GM18517 (cell line): Measurements from ENCODE around the gene CHCHD1.
"Not testable (repeated sequence)": the region's sequence is repeated elsewhere in the genome, so short reads cannot be mapped to it uniquely, and the experiment has no call there.

Experiments
- ATAC-seq: cut with Tn5 transposase; IDR thresholded peaks from one replicate; pipeline ENCODE4 v1.9.1; 2021; ENCODE audit warnings: mild to moderate bottlenecking, moderate library complexity; ENCODE audit not compliant: unreplicated experiment

Gene CHCHD1

DNA sequence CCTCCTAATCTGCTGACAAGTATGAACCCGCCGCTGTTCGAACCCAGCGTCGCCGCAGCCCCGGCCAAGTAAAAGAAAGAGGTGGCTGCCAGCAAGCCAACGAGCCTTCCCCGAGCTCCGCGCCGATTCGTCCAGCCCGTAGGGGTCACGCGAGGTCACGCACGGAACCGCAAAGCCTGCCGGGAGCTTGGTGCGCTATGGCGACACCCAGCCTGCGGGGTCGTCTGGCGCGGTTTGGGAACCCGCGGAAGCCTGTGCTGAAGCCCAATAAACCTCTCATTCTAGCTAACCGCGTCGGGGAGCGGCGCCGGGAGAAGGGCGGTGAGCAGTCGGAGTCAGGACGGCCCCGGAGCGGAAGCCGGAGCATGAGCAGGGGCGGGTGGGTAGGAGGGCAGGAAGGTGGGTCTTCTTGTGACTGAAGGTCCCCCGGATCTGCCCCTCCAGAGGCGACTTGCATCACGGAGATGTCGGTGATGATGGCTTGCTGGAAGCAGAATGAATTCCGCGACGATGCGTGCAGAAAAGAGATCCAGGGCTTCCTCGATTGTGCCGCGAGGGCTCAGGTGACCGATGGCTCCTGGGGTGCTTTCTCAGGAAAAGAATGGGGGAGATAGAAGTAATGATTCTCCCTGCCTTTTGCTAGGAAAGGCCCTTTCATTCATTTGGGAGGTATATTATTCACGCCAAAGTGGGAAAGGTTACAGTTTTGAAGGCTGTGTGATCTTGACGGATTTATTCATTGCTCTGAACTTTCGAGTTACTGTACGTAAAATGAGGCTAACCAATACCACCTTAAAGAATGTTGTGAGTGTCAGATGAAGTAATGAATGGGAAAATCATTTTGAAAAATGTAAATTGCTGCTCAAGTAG is at the start of gene CHCHD1:
TSS of gene CHCHD1 (plus strand) at position 170 of the 870 bp plus-strand sequence. CDS start at position 198, 28 bp downstream.
- no peak for ATAC-seq

DNA sequence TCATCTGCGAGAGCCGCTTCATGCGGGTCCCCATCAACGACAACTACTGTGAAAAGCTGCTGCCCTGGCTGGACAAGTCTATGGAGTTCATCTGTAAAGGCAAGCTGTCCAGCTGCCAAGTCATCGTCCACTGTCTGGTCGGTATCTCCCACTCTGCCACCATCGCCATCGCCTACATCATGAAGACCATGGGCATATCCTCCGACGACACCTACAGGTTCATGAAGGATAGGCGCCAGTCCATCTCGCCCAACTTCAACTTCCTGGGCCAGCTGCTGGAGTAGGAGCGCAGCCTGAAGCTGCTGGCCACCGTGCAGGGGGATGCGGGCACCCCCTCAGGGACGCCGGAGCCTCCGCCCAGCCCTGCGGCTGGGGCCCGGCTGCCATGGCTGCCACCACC is 49.4 kb upstream of the CHCHD1 start:
- no peak for ATAC-seq

DNA sequence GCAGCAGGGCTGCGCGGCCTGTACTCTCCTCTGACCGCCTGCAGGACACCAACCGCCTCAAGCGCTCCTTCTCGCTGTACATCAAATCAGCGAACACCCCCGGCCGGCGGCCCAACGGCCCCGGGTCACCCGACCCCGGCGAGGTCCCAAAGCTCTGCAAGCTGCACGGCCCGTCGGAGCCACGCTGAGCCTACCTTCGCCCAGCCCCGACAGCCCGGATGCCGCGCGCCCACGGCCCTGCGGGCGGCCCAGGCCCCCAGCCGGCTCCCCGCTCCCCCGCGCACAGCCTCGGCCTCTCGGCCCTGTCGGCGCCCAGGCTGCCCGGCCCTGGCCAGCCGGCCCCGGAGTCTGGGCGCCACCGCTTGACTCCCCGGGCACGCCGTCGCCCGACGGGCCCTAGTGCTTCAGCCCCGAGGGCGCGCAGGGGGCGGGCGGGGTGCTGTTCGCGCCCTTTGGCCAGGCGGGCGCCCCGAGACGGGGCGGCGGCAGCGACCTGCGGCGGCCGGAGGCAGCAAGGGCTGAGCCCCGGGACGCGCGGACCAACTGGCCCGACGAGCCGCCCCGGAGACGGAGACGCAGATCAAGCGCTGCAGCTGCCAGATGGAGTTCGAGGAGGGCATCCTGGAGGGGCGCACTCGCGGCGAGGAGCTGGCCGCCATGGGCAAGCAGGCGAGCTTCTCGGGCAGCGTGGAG is 48.8 kb upstream of the CHCHD1 start:
- no peak for ATAC-seq

DNA sequence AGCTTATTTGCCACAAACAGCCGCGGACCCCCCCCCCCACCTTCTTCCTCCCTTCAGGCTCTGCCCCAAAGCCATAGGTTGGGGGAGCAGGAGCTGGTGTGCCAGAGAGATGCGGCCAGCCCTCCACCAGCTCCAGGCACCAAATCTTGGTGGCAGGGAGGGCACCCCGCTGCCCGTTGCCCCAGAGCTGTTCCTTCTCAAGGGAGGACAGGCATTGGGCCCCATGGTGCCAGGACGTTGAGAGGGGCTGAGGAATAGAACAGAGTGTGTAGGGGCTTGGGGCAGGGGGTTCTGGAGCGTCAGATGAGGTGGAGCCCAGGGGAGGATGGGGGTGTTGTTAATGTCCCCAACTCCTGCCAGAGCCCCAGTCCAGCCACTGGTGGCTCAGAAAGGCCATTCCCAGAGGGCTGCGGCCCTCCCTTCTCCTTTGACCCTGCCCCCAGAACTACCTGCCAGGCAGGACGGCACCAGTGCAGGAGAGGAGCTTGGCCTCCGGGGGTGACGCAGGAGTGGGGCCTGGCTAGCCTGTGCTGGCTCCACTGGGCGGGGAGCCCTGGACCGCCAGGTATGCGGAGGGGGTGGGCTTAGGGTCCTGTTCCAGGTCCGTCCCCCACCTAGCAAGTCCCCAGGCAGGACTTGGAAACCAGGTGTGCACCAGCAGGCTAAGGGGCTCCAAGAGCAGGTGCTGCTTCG is 47.7 kb upstream of the CHCHD1 start:
- ATAC-seq = no peak

DNA sequence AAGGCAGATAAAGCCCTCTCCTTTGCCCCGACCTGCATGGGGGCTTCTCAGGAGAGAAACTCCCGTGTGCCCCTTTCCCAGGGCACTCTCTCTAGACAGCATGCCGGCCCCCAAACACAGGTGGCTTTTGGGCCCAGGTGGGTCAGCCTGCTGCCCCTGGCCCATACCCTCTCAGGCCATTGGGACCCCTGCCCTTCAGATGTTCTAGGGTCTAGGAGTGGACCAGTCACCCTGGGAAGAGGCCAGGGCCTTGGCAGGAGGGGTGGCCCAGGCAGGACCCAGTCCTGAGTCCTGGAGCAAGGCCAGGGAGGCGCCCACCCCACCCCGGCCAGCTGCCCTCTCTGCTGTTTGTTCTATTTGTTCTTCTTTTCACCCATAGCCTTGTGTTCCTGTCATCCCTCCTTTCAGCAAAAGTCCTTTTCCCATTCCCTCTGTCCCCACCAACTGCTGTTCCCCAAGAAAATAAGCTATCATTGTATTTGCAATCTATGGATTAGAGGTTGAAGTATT is 47.0 kb upstream of the CHCHD1 start:
- ATAC-seq = no peak

DNA sequence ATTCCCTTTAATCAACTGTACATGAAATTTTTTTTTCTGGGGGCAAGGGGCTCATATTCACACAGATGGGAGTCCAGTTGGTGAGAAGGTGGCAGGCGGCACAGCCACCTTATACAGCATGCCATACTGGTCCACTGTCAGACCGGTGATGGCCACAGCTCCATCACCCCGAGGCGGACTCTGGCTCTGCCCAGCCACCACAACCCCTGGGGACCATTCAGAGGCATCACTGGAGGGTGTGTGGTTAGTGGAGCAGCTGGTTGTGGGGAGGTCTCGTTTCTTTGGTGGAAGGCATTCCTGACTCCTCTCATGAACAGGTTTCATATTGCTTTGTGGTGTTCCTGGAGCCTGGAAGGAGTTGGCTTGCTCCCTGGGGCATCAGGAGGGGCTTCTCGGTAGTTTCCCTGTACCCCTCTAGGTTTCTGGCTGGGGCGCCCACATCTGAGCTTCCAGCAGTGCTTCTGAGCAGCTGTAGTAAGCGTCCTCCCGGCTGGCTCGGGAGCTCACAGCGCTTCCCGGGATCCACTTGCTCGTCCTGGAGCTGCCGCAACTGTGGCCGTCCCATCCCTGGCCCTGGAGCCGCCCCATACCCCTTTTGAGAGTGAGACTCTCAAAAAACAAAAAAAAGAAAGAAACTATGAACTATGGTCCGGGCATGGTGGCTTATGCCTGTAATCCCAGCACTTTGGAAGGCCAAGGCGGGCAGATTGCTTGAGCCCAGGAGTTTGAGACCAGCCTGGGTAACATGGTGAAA is 41.2 kb upstream of the CHCHD1 start:
- ATAC-seq = not testable (repeated sequence)

DNA sequence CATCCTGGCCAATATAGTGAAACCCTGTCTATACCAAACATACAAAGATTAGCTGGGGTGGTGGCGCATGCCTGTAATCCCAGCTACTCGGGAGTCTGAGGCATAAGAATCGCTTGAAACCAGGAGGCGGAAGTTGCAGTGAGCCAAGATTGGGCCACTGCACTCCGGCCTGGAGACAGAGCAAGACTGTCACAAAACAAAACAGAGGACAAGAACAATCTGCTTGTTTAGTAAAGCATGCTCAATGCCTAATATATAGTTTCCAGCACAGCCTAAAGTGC is 39.5 kb upstream of the CHCHD1 start:
- no peak for ATAC-seq

DNA sequence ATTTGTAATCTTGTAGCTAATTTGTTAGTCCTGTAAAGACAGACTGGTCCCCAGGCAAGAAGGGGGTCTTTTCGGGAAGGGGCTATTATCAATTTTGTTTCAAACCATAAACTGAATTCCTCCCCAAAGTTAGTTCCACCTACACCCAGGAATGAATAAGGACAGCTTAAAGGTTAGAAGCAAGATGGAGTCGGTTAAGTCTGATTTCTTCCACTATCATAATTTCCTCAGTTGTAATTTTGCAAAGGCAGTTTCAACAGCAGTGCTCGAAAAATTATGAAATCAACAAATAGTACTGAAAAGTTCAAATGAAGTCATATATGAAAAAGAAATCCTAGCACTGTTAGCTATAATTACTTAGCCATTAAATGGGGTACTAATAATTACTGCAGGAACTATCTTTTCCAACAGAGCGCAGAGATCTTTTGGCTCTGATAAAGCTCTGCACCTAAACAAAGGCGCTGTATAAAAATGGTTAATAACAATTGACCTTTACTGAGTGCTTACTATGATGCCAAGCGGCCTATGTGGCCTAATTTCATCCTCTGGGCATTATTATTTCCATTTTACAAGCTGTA is 38.4 kb upstream of the CHCHD1 start:
- no peak for ATAC-seq

DNA sequence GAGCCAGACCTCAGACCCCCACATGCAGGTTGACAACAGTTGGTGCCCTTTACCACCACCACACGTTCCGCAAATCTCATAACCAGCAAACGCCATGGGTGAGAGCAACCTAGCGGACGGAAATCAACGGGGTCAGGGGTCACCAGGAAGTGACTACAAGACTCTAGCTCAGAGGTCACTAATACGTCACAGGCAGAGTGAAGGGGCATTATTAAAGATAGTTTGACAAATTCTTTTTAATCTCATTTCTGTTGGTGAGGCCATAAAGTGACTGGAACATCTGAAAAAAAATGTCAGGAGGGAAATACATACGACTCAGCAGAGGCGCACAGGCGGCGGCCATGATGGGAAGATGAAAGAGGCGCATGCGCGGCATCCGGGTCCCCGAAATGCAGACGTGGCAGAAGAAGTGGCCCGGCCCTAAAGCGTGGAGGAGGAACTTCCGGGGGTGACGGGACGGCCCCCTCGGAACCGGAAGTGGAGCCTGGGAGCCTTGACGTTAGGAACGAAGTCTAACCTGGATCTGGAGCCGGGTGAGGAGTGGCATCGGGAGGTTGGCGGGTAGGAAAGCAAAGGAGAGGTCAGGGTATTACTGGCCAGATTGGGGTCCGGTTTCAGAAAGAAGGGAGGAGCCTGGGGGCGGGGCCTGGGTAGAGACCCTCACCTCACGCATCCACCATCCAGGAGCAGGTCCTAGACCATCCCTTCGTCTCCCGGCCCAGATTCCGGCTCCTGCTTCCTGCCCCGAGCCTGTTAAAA is 37.8 kb upstream of the CHCHD1 start, which contains the start of gene SEC24C:
TSS of gene SEC24C (plus strand) at position 468 of the 759 bp plus-strand sequence. CDS start 2,461 bp downstream, outside the sequence.
- ATAC-seq = peak; percentile 89

DNA sequence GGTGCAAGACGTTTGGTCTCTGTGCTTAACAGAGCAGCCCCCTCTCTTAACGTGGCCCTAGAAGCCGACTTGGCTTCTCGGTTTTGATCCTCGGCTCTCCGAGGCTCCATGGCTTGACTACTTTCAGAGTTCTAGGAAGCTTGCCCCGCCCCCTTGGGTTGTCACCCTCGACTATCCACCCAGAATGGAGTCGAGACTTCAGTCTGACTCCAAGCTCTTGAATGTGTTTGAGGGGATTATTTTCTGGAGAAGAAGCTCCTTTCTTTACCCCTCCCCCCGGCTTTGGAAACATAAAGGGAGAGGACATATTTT is 37.2 kb upstream of the CHCHD1 start:
- ATAC-seq = peak; percentile 24

DNA sequence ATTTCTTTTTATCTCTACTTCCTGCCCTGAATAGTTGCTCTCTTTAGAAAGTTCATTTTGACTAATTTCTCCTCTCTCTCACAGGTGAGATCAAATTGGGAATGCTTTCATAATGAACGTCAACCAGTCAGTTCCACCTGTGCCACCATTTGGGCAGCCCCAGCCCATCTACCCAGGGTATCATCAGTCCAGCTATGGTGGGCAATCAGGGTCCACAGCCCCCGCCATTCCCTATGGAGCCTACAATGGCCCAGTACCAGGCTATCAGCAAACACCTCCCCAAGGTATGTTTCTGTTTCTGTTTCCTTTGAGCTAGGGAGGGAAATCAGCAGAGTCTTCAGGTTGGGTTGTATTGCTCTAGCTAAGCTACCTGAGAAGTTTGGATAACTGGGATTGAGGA is 35.1 kb upstream of the CHCHD1 start:
- ATAC-seq = no peak

DNA sequence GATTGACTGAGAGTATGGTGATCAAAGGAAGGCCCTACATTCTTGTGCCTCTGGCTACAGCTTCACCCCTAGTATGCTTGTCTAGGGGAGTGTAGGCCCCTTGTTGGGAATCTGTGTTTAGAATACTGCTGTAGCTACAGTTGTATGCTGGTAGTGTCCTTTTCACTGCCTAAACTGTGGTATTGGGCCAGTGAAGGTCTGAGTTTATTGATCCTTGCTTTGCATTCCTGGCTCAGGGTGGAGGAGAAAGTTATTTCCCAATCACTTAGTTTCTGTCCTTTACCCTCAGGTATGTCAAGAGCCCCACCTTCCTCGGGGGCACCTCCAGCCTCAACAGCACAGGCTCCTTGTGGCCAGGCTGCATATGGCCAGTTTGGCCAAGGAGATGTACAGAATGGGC is 31.0 kb upstream of the CHCHD1 start:
- no peak for ATAC-seq

DNA sequence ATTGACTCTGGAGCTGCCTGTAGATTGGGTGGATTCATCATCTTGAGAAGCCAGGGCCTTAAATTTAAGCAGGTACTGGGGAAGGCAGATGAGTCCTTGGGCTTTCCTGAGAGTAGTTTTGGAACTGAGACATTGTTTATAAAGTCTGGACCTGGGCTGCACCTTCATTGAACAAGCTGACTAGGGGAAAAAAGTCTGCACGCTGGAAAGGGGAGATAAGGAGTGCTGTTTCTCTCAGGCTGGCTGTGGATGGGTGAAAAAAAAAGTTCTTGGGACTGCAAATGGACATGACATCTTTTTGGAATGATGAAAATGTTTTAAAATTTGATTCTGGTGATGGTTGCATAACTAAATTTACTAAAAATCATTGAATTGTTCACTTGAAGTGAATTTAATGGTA is 25.7 kb upstream of the CHCHD1 start:
- no peak for ATAC-seq

DNA sequence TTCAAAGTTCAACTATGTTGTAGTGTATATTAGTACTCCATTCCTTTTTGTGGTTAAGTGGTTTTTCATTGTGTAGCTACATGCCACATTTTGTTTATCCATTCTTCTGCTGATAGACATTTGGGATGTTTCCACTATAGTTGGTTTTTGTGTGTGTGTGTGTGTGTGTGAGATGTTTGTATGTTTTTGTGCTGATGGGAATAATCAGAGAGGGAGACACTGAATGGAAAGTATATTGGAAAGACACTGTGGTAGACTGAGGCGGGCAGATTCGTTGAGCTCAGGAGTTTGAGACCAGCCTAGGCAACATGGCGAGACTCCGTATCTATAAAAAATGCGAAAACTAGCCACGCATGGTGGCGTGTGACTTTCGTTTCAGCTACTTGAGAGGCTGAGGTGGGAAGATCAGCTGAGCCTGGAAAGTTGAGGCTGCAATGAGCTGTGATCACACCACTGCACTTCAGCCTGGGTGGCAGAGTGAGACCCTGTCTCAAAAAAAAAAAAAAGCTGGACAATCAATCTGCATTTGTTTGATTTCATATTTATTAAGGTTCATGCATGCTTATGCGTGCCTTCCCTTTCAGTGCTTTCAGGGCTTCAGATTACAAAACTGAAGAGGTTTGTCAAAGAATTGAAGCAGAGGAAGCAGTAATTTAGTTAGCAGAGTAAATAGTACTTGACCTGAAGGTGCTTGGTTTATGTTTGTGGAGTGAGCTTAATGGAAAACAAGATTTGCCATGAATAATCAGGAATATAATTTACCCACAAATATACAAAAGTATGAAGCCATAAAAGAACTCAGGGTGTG is 22.9 kb upstream of the CHCHD1 start:
- ATAC-seq = no peak

DNA sequence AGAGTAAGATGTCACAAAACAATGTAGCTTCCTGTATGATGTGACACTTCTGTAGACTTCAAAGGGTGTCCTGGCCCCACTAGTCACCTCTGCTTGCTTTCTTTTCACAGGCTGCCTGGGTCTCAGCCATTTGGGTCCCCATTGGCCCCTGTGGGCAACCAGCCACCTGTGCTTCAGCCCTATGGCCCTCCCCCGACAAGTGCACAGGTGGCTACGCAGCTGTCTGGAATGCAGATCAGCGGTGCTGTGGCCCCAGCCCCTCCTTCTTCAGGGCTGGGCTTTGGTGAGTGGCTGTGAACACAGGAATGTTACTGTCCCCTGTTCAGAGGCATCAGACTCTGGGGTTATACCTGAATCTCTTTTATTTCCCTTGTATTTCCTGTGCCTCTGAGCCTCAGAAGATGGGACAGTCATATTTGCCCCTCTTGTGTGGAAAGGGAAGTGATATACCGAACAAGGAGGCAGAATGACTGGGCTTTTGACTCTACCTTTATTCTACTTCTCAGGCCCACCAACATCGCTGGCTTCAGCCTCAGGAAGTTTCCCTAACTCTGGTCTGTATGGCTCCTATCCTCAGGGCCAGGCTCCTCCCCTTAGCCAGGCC is 22.2 kb upstream of the CHCHD1 start:
- no peak for ATAC-seq

DNA sequence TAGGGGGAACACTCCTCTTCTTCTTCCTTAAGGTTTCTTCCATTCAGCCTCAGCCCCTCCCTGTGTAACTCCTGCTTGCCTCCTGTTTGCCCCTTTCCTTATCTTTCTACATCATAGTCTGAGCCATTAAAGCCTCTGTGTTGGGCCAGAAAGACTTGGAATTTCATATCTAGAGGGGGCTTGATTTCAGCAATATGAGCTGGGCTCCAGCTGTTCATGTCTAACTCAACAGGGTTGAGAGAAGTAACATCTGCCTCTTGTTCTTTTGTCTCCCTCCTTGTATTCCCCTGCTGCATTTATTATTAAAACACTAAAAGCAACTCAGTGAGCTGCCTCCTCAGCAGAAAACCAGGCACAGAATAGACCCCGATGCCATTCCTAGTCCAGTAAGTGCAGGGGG is 20.1 kb upstream of the CHCHD1 start:
- ATAC-seq = no peak

DNA sequence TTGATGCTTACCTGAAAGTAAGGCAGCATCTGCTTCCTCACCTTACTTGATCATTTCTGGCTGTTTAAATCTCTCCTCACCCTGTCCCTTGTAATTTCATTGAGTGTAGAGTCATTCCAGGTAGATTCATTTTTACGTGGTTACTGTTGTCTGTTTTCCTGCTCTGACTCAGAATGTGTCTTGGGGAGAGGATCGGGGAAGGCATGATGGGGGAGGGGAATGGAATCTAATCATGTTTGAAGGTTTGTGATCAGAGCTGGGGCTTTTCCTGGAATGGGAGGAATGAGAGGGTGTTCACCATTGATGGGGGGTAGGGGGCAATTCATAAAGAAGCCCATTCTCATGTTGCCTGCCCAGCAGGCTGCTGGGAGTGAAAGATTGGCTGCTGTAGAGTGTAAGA is 18.9 kb upstream of the CHCHD1 start:
- ATAC-seq = no peak

DNA sequence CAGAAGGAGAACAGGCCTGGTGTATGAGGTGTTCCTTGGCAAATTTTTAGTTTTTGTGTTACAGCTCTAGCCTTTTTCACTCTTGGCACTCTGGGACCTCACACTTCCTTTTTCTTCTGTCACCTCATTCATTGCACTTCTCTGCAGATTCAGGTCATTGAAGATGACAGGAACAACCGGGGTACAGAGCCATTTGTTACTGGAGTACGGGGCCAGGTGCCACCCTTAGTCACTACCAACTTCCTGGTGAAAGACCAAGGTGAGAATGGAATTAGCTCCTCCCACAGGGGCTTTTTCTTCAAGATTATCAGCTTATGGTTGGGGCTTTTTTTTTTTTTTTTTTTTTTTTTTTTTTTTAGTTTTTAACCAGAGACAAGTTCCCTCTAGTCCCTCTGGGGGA is 18.5 kb upstream of the CHCHD1 start:
- no peak for ATAC-seq

DNA sequence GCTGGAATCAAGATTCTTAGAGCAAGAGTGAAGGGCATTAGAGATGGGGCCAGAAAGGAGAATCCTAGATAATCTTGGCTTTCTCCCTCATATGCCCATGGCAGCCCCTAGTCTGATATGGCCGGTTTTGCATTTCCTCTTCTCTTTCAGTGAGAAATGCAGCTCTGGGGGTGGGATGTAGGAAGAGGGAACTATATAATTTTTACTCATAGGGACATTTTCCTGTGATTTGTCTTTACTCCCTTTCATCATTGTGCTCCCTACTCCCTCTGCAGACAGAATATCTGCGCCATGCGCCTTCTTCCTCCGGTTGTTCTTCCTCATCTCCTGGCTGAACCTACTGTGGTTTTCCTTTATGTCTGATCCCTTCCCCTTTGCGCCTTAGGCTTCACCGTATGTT is 16.8 kb upstream of the CHCHD1 start:
- no peak for ATAC-seq
